Measurements from ENCODE around the gene RNF215.

GRCh38 chr22:30425327-30425615 lies 38.1 kb upstream of the RNF215 start:
- TF ChIP-seq EZH2 (IDR thresholded peaks at IDR 0.05; ENCODE audit: borderline replicate concordance), result no peak
- TF ChIP-seq CTCF (IDR thresholded peaks at IDR 0.05; ENCODE audit: poor library complexity), result no peak
- TF ChIP-seq EZH2phosphoT487 (IDR thresholded peaks at IDR 0.05; ENCODE audit: low read depth, severe bottlenecking, unreplicated experiment), result no peak

All from hepatocyte (in vitro differentiated cells).